ENCODE results near the gene XYLT1. TPM values are rescaled to one million over a fixed set of nuclear protein-coding genes. Genes with fewer than 3 reads are reported as not detected.

Gene XYLT1
- total RNA-seq, 3 donors from 2014 or later (not counting 1 experiment from before 2014, with no cell fraction given), result 40.9 to 55.5 (median 43.8) TPM

DNA sequence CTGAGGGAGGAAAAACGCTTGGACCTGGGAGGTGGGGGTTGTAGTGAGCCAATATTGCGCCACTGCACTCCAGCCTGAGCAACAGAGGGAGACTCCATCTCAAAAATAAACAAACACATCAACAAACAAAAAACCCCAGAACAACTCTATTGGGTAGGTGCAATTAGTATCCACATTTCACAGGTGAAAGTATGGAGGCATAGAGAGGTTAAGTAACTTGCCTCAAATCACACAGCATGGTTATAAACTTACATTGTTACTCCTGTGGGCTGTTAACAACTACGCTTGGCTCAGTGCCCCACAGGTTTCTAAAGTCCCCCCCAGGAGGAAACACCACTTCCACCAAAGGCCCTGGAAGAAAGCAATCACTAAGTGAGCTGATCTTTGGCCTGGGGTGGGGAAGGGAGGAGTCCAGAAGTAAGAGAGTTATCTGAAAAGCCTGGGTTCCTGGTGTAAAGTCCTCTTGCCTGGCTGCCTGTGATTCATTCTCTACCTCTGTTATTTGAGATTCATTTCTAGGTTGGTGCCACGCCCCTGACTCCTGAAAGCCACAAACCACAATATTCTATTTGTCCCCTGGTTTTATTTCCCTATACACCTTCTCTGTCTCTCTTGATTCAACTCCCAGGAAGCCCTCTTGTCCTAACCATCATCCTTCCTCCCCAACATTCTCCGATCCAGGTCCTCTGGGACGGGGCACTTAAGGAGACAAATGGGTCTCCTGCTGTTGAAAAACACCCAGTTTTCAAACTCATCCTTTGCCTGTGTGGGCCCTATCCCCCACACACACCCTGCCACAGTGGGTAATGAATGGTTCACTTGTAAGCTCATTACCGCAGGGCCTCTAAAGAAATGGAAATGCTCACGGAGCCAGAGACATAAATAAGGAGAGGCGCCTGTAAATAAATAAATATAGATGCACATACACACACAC, 195.4 kb downstream of the XYLT1 start:
- Mint-ChIP-seq H3K27me3 (ENCODE audit: low read depth in 2 of 2) (no peaks in the 10 kb centered on the region), H3K9me3 (no peaks in the 10 kb centered on the region), H3K27ac (peak overlapping the region in 1 of 2 donors; percentile 78), H3K4me1 (peaks cover 67% of the 10 kb centered on the region in 2 donors), H3K36me3 (no peaks in the 10 kb centered on the region), H3K4me3 (no peak overlapping the region)
- Histone ChIP-seq H3K9me3 (ENCODE audit: control insufficient read depth, insufficient read depth, low read length) (no peaks in the 10 kb centered on the region), H3K4me3 (ENCODE audit: low read length) (no peak overlapping the region), H3K27me3 (ENCODE audit: control insufficient read depth, insufficient read depth, low read length) (no peaks in the 10 kb centered on the region), H3K27ac (ENCODE audit: low read length) (no peak overlapping the region), H3K4me1 (ENCODE audit: control insufficient read depth, insufficient read depth, low read length) (peaks cover 37% of the 10 kb centered on the region), H3K36me3 (ENCODE audit: control insufficient read depth, insufficient read depth, low read length) (no peaks in the 10 kb centered on the region)
- DNase-seq, result no peak
- 88% methylated on average over 4 of the region's 9 CpGs for WGBS (ENCODE audit: insufficient coverage)
- intact Hi-C loops (cut with micrococcal nuclease), result loop anchor here (10.0 kb wide), 1 partner anchor 139 kb away; no protein-coding TSS in a partner anchor
- no peak for TF ChIP-seq CTCF (IDR thresholded peaks at IDR 0.05)
- no peak for ATAC-seq

GRCh38 chr16:17273142-17273561, 197.6 kb downstream of the XYLT1 start:
- Histone ChIP-seq H3K9me3 (ENCODE audit: control insufficient read depth, insufficient read depth, low read length) (no peaks in the 10 kb centered on the region), H3K27ac (ENCODE audit: low read length) (no peak overlapping the region), H3K4me1 (ENCODE audit: control insufficient read depth, insufficient read depth, low read length) (peaks cover 35% of the 10 kb centered on the region), H3K4me3 (ENCODE audit: low read length) (no peak overlapping the region), H3K36me3 (ENCODE audit: control insufficient read depth, insufficient read depth, low read length) (no peaks in the 10 kb centered on the region), H3K27me3 (ENCODE audit: control insufficient read depth, insufficient read depth, low read length) (no peaks in the 10 kb centered on the region)
- WGBS (ENCODE audit: insufficient coverage), result 28% methylated on average over 4 of the region's 4 CpGs
- Mint-ChIP-seq H3K4me3 (no peak overlapping the region), H3K27ac (peak overlapping the region in 1 of 2 donors; percentile 78), H3K4me1 (peaks cover 60 to 65% of the 10 kb centered on the region in 2 donors), H3K27me3 (ENCODE audit: low read depth in 2 of 2) (no peaks in the 10 kb centered on the region), H3K9me3 (no peaks in the 10 kb centered on the region), H3K36me3 (no peaks in the 10 kb centered on the region)
- DNase-seq (no peak), ATAC-seq (peak; percentile 54 to 85 (median 77))
- no peak for TF ChIP-seq CTCF (IDR thresholded peaks at IDR 0.05)
- intact Hi-C loops (cut with micrococcal nuclease), result loop anchor here (1.0 to 10.0 kb wide), 2 partner anchors 96 to 142 kb away; no protein-coding TSS in a partner anchor

- no peaks in the 10 kb centered on the region for H3K27me3 ChIP-seq (ENCODE audit: control insufficient read depth, insufficient read depth, low read length)
- H3K4me1 ChIP-seq (ENCODE audit: control insufficient read depth, insufficient read depth, low read length), result peaks cover 31% of the 10 kb centered on the region
- DNase-seq (no peak), ATAC-seq (no peak)
- intact Hi-C loops (cut with micrococcal nuclease), result loop anchor here (1.0 to 10.0 kb wide), 2 partner anchors 97 to 142 kb away; no protein-coding TSS in a partner anchor
- TF ChIP-seq CTCF (IDR thresholded peaks at IDR 0.05), result no peak
- 86% methylated on average over 10 of the region's 10 CpGs for WGBS (ENCODE audit: insufficient coverage)
- no peaks in the 10 kb centered on the region for H3K36me3 ChIP-seq (ENCODE audit: control insufficient read depth, insufficient read depth, low read length)
- no peak overlapping the region for H3K4me3 ChIP-seq (ENCODE audit: low read length)
- Mint-ChIP-seq H3K27me3 (ENCODE audit: low read depth in 2 of 2) (no peaks in the 10 kb centered on the region), H3K27ac (peak overlapping the region in 1 of 2 donors; percentile 78), H3K4me1 (peaks cover 60% of the 10 kb centered on the region in 2 donors), H3K36me3 (no peaks in the 10 kb centered on the region), H3K9me3 (no peaks in the 10 kb centered on the region), H3K4me3 (no peak overlapping the region)
- no peak overlapping the region for H3K27ac ChIP-seq (ENCODE audit: low read length)
- H3K9me3 ChIP-seq (ENCODE audit: control insufficient read depth, insufficient read depth, low read length), result no peaks in the 10 kb centered on the region
Observed at GRCh38 chr16:17272716-17273115, 198.0 kb downstream of the XYLT1 start.

Data from natural killer cell (primary cell).